Testis (tissue), 3 donors: ENCODE results near the gene AQP7. TPM values are rescaled to one million over a fixed set of nuclear protein-coding genes. Genes with fewer than 3 reads are reported as not detected.
"Not testable (repeated sequence)": the region's sequence is repeated elsewhere in the genome, so short reads cannot be mapped to it uniquely, and the experiment has no call there.

Source experiments
- DNase-seq: peaks from one replicate; pipeline ENCODE4 v3.0.0-alpha.2; 2019
- H3K27ac ChIP-seq, 2 donors: fragments of 200-600 bp; sonication (generic); one replicate each; pipeline ENCODE4 v1.5.1; 2019
- H3K27me3 ChIP-seq: fragments of 200-600 bp; sonication (generic); one replicate; pipeline ENCODE4 v1.5.1; 2019
- H3K36me3 ChIP-seq: fragments of 200-600 bp; sonication (generic); one replicate; pipeline ENCODE4 v1.5.1; 2017; ENCODE audit warnings: low read depth; ENCODE audit errors: missing control alignments
- H3K4me1 ChIP-seq: fragments of 200-600 bp; sonication (generic); one replicate; pipeline ENCODE4 v1.5.1; 2019
- H3K4me3 ChIP-seq, 2 donors: fragments of 200-600 bp; sonication (generic); one replicate each; pipeline ENCODE4 v1.5.1; 2017 to 2019
- H3K9me3 ChIP-seq: fragments of 200-600 bp; sonication (generic); one replicate; pipeline ENCODE4 v1.5.1; 2017
- POLR2A ChIP-seq: fragments of 450-650 bp; IDR thresholded peaks from one replicate; pipeline ENCODE4 v1.6.1; 2017; ENCODE audit warnings: antibody characterized with exemption, mild to moderate bottlenecking, moderate library complexity
- WGBS, 2 donors: methylation state at CpG; one replicate each; pipeline ENCODE4 v1.1.5; 2018; 5-methylcytosine and 5-hydroxymethylcytosine counted together
- intact Hi-C: fragments of 100-400 bp; cut with DNase I; formaldehyde crosslinking; loops from one replicate; pipeline ENCODE4 v1.15.1; 2023; ENCODE audit warnings: low total_unique reads
- polyA plus RNA-seq: library from polyadenylated mRNA; stranded (reverse); fragments of 350-450 nt; fragmentation: Illumina TruSeq; extraction: RNeasy Lipid Tissue Mini Kit (QIAGEN cat#74804); gene quantifications from one replicate; pipeline ENCODE4 v1.2.3, GENCODE V29; 2014; ENCODE audit warnings: low read depth, low replicate concordance; ENCODE audit not compliant: insufficient read depth
- total RNA-seq, 2 donors: library from RNA; depleted of rRNA; stranded (reverse); fragments of >200 nt; gene quantifications; one replicate each; pipeline ENCODE4 v1.2.3, GENCODE V29; 2016
- TF ChIP-seq, protein P1 (sequence below), 3 experiments: fragments of 450-650 bp in 2 of 3; fragments of 200-600 bp in 1 of 3; sonication (generic) in 1 of 3; IDR thresholded peaks; one replicate each; pipeline ENCODE4 v1.5.1; 2016 to 2019; ENCODE audit warnings: antibody characterized with exemption in 3 of 3, mild to moderate bottlenecking in 2 of 3, moderate library complexity in 1 of 3

AQP7 gene
- total and polyA plus RNA-seq, 3 donors from 2014 or later = 19.1 to 55.6 (median 37.6) TPM

DNA sequence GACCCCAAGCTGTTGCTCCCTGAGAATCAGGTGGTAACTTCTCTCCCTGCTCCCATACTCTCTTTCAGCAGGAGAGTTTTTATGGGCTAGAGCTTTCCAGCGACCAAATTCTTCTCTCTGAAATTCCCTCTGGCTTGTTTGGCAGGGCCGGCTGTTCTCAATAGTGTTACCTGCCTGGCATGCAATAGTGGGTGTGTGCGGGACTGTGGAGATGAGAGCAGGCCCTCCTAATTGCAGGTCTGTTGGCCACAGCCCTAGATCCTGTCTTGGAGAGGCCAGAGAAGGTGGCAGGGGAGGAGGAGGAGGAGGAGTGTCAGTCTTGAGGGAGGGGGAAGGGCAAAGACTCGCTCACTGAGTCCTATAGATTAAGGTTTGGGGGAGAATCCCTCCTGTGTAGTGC lies 29.5 kb downstream of the AQP7 start:
- Histone ChIP-seq H3K4me1 (peaks cover 28% of the 10 kb centered on the region), H3K4me3 (no peak overlapping the region), H3K36me3 (no peaks in the 10 kb centered on the region), H3K27me3 (no peaks in the 10 kb centered on the region), H3K9me3 (no peaks in the 10 kb centered on the region), H3K27ac (peak overlapping the region in 1 of 2 donors; percentile 15)
- WGBS, 2 donors = 71 to 79% methylated on average over 4 of the region's 4 CpGs
- intact Hi-C loops = no loop called here
- TF ChIP-seq POLR2A = no peak
- TF ChIP-seq, protein P1, sequence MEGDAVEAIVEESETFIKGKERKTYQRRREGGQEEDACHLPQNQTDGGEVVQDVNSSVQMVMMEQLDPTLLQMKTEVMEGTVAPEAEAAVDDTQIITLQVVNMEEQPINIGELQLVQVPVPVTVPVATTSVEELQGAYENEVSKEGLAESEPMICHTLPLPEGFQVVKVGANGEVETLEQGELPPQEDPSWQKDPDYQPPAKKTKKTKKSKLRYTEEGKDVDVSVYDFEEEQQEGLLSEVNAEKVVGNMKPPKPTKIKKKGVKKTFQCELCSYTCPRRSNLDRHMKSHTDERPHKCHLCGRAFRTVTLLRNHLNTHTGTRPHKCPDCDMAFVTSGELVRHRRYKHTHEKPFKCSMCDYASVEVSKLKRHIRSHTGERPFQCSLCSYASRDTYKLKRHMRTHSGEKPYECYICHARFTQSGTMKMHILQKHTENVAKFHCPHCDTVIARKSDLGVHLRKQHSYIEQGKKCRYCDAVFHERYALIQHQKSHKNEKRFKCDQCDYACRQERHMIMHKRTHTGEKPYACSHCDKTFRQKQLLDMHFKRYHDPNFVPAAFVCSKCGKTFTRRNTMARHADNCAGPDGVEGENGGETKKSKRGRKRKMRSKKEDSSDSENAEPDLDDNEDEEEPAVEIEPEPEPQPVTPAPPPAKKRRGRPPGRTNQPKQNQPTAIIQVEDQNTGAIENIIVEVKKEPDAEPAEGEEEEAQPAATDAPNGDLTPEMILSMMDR (IDR thresholded peaks at IDR 0.05) = no peak
- no peak for DNase-seq

DNA sequence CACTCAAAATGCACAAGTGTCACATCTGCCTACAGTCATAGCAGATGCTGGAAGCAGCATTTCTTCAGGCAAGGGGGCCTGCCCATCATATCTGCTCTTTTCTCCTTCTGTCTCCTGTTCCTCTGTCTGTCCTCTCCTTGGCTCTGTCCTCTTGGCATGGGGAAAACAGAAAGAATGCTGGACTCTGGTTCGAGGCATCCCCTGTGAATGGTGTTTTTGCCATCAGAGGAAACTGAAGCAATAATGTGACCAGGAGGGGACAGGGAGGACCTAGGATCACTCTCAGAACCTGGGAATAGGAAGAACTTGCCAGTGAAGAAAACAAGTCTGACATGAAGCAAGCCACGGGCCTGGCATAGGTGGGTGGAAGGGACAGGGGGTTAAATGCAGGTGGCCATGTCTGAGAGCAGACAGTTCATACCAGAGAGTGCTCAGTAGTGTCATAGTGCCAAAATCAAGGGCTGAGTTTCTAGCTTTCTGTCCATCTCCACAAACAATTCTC lies 35.3 kb downstream of the AQP7 start:
- H3K4me3 ChIP-seq = no peak overlapping the region
- no peak for DNase-seq
- H3K9me3 ChIP-seq = no peaks in the 10 kb centered on the region
- H3K27ac ChIP-seq = no peak overlapping the region
- no peaks in the 10 kb centered on the region for H3K27me3 ChIP-seq
- intact Hi-C loops = no loop called here
- TF ChIP-seq, protein P1 (IDR thresholded peaks at IDR 0.05) = no peak
- TF ChIP-seq POLR2A = no peak
- no peaks in the 10 kb centered on the region for H3K36me3 ChIP-seq
- H3K4me1 ChIP-seq = no peaks in the 10 kb centered on the region
- 93 to 95% methylated on average over 2 of the region's 2 CpGs for WGBS, 2 donors

DNA sequence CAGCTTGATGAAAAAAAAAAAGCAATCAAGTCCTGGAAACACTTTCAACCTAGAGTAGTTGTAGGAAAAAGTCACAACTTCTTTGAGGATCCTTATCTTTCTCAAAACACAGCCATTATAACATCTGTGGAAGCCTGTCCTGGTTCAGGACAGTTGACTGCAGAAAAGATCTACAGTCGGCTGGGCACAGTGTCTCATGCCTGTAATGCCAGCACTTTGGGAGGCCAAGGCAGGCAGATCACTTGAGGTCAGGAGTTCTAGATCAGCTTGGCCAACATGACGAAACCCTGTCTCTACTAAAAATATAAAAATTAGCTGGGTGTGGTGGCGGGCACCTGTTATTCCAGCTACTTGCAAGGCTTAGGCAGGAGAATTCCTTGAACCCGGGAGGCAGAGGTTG lies 37.6 kb downstream of the AQP7 start:
- H3K27me3 ChIP-seq, H3K4me1 ChIP-seq, H3K4me3 ChIP-seq, DNase-seq, H3K9me3 ChIP-seq, intact Hi-C loops, H3K27ac ChIP-seq, H3K36me3 ChIP-seq: not testable (repeated sequence)
- 91 to 93% methylated on average over 4 of the region's 4 CpGs for WGBS, 2 donors

DNA sequence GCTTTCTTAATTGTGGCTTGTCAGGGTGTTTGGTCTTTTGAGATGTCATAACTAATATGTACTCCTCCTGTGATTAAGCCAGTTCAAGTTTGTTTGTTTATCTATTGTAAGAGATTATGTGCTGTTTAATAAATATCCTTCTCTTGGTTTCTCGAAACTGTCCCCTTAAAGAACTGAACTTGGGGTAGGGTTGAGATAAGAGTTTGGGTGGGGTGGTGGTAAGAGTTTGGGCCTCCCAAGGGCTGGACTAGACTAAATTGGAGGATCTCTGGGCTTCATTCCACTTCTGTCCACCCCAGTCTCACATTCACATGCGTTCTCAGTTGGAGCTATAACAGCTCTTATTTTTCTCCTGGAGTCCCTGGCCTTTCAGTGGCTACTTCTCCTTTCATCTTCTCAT lies 38.2 kb downstream of the AQP7 start:
- 69 to 91% methylated on average over 2 of the region's 2 CpGs for WGBS, 2 donors
- Histone ChIP-seq H3K4me1 (no peaks in the 10 kb centered on the region), H3K9me3 (no peaks in the 10 kb centered on the region), H3K27me3 (no peaks in the 10 kb centered on the region), H3K4me3 (no peak overlapping the region), H3K27ac (no peak overlapping the region), H3K36me3 (no peaks in the 10 kb centered on the region)
- TF ChIP-seq POLR2A = no peak
- TF ChIP-seq, protein P1 (IDR thresholded peaks at IDR 0.05) = no peak
- DNase-seq = no peak
- intact Hi-C loops = no loop called here

DNA sequence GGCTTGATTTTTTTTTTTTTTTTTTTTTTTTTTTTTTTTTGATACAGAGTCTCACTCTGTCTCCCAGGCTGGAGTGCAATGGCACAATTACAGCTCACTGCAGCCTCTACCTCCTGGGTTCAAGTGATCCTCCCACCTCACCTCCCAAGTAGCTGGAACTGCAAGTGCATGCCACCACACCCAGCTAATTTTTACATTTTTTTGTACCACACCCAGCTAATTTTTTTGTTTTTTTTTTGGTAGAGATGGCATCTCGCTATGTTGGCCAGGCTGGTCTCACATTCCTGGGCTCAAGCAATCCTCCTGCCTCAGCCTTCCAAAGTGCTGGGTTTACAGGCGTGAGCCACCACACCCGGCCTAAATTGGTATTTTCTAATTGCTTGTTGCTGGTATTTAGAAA lies 43.7 kb downstream of the AQP7 start:
- WGBS, 2 donors = 92 to 98% methylated on average over 3 of the region's 3 CpGs
- DNase-seq = peak; percentile 47

DNA sequence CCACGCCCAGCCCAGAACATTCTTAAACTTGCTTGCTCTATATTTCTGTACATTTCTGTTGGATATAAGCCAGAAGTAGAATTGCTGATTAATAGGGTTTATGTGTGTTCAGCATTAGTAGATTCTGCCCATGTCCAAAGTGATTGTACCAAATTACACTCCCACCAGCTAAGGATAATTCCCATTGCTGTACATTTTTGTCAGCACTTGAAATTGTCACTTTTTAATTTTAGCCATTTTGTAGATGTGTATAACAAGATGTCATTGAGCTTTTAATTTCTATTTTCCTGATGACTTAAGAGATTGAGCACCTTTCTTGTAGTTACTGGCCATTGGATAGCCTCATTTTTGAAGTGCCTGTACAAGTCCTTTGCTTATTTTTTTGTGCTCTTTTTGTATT lies 46.4 kb downstream of the AQP7 start:
- TF ChIP-seq, protein P1 (IDR thresholded peaks at IDR 0.05) = no peak
- no peak for TF ChIP-seq POLR2A
- Histone ChIP-seq H3K4me1 (peaks cover 11% of the 10 kb centered on the region), H3K9me3 (no peaks in the 10 kb centered on the region), H3K27me3 (no peaks in the 10 kb centered on the region), H3K27ac (peak overlapping the region; percentile 16 to 62), H3K4me3 (no peak overlapping the region), H3K36me3 (no peaks in the 10 kb centered on the region)
- DNase-seq = no peak
- intact Hi-C loops = no loop called here
- 93 to 97% methylated on average over 1 of the region's 1 CpG for WGBS, 2 donors

More for the DNA sequence above, 43.7 kb downstream of the AQP7 start:
- H3K27ac ChIP-seq, H3K36me3 ChIP-seq, H3K9me3 ChIP-seq, H3K4me3 ChIP-seq, intact Hi-C loops, H3K27me3 ChIP-seq: not testable (repeated sequence)
- H3K4me1 ChIP-seq = peaks cover 11% of the 10 kb centered on the region
